Omental fat pad (tissue), 4 donors: ENCODE results near the gene YTHDF2. TPM values are rescaled to one million over a fixed set of nuclear protein-coding genes. Genes with fewer than 3 reads are reported as not detected.
"Not testable (repeated sequence)": the region's sequence is repeated elsewhere in the genome, so short reads cannot be mapped to it uniquely, and the experiment has no call there.

Source experiments
- ATAC-seq: fragments of 150-250 bp; one replicate; pipeline ENCODE4 v1.9.1; 2016; ENCODE audit warnings: mild to moderate bottlenecking, moderate library complexity; ENCODE audit not compliant: low FRiP score
- DNase-seq: peaks from one replicate; pipeline ENCODE4 v3.0.0-alpha.2; 2019; ENCODE audit warnings: low spot score
- CTCF ChIP-seq, 3 donors: fragments of 450-650 bp; IDR thresholded peaks; one replicate each; pipeline ENCODE4 v1.5.1; 2016 to 2017; ENCODE audit warnings: antibody characterized with exemption in 3 of 3, mild to moderate bottlenecking in 3 of 3, moderate library complexity in 2 of 3
- total RNA-seq, 4 donors: library from RNA; depleted of rRNA; stranded (reverse); fragments of >200 nt; gene quantifications; one replicate each; pipeline ENCODE4 v1.1.0, GENCODE V29; 2016

YTHDF2 gene
- total RNA-seq, 4 donors from 2014 or later: 43.8 to 88.4 (median 56.4) TPM

- DNase-seq: no peak
- no peak for ATAC-seq
- TF ChIP-seq CTCF (IDR thresholded peaks at IDR 0.05): no peak
Measured at GRCh38 chr1:28720376-28720775, 16.4 kb upstream of the YTHDF2 start.

GRCh38 chr1:28721927-28722326 lies 14.8 kb upstream of the YTHDF2 start:
- not testable (repeated sequence) for ATAC-seq, DNase-seq

- DNase-seq, ATAC-seq: not testable (repeated sequence)
Measured at GRCh38 chr1:28725365-28725764, 11.4 kb upstream of the YTHDF2 start.

GRCh38 chr1:28735961-28736449 lies 735 bp upstream of the YTHDF2 start:
- ATAC-seq (no peak), DNase-seq (no peak)
- TF ChIP-seq CTCF (IDR thresholded peaks at IDR 0.05): no peak

GRCh38 chr1:28737307-28738132 lies 780 bp downstream of the YTHDF2 start:
- TF ChIP-seq CTCF (IDR thresholded peaks at IDR 0.05): no peak
- DNase-seq: peak; percentile 24
- ATAC-seq: no peak

- no peak for TF ChIP-seq CTCF (IDR thresholded peaks at IDR 0.05)
- ATAC-seq: no peak
- DNase-seq: no peak
Measured at GRCh38 chr1:28740118-28740517, 3.4 kb downstream of the YTHDF2 start.

GRCh38 chr1:28744184-28744583 lies 7.4 kb downstream of the YTHDF2 start:
- no peak for ATAC-seq
- no peak for DNase-seq
- TF ChIP-seq CTCF (IDR thresholded peaks at IDR 0.05): no peak

GRCh38 chr1:28745653-28746173 lies 9.0 kb downstream of the YTHDF2 start:
- no peak for TF ChIP-seq CTCF (IDR thresholded peaks at IDR 0.05)
- ATAC-seq: no peak

More at GRCh38 chr1:28745653-28746173, 9.0 kb downstream of the YTHDF2 start:
- no peak for DNase-seq
